ENCODE data around the gene ADARB2.

ADARB2 gene

DNA sequence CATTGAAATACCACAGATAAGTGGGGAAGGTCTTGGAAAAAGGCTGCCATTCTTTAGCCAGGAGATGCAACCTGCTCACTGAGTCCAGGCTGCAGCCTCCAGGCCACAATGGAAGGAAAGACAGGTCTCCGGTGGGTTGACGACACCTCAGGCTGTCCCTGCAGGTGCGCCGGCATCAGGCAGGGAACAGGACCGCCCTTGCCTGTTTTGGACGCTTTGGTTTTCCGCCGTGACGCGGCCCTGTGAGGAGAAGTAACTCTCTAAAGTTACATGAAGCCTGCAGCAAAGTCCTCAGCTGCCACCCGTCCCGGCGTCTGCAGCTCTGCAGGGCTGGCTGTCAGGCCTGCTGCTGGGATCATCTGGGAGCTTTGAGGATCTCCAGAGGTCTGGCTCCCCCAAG is 534.1 kb downstream of the ADARB2 start:
- no peak for DNase-seq (ENCODE audit: low read depth)

DNA sequence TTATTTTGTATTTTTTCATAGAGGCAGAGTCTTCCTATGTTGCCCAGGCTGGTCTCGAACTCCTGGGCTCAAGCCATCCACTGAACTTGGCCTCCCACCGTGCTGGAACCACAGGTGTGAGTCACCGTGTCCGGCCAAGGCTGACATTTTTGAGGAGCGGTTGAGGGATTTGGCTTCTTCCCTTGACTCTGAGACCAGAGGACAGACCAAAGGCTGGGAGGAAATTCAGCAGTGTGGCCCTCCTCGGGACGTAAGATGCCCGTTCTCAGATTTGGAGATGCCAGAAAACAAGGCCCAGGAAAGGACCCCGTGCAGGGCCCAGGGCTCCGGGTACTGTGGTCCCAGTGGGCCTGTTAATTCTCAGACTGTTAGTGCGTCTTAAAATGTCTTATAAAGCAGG is 535.0 kb downstream of the ADARB2 start:
- DNase-seq (ENCODE audit: low read depth), result no peak

DNA sequence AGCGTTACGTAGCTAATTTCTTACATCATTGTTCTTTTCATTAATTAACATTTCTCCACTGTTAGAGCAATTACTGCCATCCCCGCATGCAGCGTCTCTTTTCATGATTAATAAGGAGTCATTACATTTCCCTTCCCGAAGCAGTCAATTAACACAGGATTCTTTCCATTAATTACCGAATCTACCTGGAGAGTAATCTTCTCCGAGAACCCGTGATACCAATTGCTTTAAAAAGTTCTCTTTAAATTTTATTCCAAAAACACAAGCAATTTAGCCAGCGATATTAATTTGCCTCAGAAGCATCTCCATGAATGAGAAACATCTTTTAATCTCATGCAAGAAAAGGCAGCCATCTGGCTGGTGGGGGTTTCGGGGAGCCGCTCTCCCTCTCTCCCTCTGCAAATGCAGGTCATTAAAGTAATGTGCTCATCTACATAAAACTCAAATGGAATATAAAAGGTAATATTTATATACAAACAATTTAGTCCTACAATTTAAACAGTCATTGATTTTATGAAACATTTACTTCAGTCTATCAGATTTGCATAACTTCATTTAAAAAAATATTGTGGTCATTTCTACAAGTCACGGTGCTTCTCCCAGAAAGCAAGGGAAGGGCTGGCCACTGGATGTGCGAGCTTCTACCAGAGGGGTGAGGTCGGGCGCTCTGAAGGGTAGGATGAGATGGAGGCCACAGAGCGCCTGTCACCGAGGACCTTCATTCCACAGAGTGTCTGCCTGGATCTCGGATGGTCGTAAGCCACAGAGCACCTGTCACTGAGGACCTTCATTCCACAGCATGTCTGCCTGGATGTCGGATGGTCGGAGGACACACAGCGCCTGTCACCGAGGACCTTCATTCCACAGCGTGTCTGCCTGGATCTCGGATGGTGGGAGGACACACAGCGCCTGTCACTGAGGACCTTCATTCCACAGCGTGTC is 536.2 kb downstream of the ADARB2 start:
- DNase-seq (ENCODE audit: low read depth), result no peak

DNA sequence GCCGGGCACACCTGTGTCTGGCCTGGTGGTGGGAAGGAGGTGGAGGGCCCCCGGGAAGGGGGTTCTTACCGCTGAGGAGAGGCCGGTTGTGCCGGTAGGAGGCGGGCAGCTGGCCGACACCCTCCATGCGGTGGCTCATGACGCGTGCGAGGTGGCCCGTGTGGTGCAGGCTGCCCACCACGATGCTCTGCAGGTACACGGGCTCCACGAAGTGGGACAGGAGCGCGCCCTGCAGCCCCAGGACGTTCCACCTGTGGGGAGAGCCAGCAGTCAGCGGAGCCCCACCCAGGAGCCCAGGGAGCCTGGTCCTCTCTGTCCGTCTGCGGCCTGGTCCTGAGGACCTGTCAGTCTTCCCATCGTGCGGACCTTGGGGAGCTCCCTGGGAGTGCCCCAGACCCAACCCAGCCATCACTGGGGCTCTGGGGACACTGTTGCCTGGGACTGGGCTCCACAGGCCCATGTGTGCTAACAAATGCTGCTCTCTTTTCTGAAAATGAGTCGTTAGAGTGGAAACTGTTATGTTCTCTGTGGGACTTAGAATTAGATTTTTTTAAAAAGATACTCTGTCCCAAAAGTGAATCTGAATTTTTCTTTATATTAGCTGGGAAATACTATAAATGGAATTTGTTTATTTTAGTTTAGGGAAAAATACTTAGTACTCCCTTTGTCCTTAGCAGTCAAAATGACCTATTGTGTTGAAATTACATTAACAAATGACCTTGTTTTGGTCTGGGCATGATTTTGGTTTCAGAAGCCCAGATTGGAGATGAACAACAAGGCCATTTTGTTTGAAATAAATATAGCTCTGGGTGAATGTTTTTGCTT is 537.2 kb downstream of the ADARB2 start:
- no peak for DNase-seq (ENCODE audit: low read depth)

DNA sequence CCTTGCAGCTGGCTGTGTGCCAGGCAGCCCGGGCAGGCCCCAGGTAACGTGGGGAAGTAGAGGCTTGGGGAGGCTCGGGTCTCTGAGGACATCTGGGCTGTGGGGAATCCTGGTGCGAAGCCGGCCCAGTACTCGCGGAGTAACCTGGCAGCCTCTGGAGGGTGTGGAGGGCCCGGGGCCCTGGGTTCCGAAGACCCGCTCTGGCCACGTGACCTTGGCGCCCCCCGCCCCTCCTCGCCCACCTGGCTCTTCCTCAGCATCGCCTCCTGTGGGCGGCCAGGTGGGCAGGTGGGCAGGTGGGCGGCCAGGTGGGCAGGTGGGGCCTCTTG is 538.0 kb downstream of the ADARB2 start:
- DNase-seq (ENCODE audit: low read depth), result no peak

DNA sequence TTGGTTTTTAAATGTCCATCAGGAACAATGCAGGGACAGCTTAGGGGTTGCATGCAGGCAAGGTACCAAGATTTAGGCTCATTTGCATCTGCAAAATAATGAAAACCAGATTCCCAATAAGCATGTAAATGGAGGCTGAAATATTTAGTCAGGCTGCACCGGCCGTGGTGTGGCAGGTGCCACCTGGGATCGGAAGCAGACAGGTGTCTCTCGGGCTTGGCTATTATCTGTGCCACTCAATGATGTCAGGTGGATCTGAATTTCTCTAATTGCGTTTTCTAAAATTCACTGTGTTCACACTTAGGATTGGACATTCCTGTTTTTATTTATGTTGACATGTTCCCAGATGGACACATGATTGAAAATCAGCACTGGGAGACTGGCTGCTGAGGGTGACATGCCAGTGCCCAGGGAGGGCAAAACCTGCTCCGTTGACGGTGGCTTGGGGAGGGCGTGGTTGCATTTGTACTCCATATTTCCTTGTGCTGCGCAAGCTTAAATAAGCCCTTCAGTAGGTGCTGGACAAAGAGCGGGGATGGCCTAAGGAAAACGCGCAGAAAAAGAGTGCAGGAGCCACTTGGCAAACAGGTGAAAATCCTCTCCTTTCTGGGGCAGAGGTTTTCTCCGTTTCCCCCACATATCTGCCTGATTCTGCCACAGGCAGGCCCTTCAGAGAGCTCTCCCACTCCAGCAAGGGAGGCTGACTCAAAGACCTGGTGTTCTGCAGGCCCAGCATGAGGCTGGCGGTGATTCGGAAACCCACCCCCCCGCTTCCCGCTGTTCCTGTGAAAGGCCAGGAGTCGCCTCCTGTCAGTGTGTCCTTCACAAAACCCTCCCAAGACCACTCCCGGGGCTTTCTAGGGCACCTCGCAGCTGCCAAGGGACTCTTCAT is 538.6 kb downstream of the ADARB2 start:
- DNase-seq (ENCODE audit: low read depth), result no peak

DNA sequence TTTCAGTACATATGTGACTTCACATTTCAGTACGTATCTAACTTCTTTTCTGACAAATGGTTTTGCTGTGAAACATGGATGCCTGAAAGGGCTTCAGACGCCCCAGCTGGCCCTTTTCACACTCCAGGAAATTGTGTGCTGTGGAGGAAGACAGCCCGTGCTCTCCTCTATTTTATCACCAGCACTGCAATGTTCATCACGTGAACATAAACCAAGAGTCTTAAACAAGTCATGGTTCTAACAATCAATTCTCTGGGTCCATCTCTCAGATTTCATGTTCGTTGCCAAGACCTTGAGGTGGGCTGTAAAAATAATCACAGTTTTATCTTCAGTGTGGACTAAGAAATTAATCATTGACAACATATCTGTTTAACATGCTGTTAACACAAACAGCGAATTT is 539.9 kb downstream of the ADARB2 start:
- DNase-seq (ENCODE audit: low read depth), result no peak

DNA sequence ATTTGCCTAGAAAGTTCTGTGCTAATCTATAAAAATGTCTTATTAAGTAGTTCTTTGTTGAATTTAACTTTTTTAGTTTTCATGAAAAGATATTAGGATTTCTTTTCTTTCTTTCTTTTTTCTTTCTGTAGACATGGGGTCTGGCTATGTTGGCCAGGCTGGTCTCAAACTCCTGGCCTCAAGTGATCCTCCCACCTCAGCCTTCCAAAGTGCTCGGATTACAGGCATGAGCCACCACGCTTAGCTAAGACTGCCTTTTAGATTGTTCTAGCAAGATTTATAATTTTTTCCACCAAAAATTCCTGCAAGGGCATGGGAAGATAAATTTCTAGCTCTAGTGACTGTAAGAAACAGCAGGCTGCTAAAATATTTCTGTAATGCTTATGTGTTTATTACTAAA is 540.7 kb downstream of the ADARB2 start:
- DNase-seq (ENCODE audit: low read depth), result no peak

DNA sequence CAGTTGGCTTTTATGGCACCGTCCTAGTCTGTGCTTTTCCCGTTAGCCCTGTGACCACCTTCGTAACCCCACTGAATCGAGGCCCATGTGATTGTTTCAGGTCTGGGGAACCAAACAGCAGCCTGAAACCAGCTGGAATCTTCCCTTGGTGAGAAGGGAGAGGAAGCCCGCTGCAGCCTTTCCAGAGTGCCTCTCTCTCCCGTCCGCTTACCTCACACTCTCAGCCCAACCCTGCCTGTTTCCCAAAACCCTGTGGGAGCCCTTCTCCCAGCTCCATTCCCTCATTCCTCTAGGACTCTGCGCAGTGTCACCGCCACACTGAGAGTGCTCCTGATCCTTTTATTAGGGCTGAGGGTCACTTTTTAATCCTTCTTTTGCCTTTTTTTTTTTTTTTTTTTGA is 541.5 kb downstream of the ADARB2 start:
- no peak for DNase-seq (ENCODE audit: low read depth)

DNA sequence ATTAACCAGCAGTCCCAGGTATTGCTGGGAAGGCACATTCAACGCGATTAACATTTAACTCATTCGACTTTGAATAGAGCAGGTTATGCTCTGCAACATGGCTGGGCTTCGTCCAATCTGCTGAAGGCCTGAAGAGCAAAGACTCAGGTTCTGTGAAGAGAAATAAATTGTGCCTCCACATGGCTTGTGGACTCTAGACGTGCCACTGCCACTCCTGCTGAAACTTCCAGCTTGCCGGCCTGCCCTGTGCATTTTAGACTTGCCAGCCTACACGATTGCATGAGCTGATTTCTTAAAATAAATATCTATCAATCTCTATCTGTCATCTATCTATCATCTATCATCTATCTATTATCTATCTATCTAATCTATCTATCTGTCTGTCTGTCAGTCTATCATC is 543.2 kb downstream of the ADARB2 start:
- no peak for DNase-seq (ENCODE audit: low read depth)

DNA sequence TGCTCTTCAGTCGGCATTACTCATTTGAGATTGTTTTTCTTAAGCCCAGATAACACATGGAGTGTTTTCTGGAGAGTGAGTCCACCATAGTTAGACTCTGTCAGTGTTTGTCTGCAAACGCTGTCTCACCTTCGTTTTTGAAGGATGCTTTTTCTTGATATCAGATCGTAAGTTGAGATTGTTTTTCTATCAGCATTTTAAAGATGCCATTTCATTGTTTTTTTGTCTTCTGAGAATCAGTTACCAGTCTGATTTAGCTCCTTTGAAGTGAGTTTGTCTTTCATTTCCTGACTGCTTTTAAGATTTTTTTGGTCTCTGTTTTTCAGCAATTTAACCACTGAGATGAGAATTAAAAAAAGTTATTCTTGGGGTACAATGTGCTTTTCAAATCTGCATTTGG is 543.8 kb downstream of the ADARB2 start:
- no peak for DNase-seq (ENCODE audit: low read depth)

DNA sequence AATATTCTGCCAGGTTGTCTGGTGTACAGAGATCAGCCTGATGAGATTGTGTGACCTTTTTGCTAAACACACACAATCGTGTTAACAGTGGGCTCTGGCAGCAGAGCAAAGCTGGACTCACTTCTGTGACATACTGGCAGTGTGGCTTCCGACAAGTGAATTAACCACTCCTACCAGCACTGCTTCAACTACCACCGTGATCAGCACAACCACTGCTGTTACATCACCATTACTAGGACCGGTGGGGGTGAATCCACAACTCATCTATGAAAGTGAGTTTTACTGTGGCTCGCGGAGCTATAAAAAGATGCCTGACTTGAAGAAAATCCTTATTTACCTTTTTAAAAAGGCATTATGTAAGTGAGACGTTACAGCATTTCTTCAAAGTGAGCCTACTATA is 545.6 kb downstream of the ADARB2 start:
- DNase-seq (ENCODE audit: low read depth), result no peak

DNA sequence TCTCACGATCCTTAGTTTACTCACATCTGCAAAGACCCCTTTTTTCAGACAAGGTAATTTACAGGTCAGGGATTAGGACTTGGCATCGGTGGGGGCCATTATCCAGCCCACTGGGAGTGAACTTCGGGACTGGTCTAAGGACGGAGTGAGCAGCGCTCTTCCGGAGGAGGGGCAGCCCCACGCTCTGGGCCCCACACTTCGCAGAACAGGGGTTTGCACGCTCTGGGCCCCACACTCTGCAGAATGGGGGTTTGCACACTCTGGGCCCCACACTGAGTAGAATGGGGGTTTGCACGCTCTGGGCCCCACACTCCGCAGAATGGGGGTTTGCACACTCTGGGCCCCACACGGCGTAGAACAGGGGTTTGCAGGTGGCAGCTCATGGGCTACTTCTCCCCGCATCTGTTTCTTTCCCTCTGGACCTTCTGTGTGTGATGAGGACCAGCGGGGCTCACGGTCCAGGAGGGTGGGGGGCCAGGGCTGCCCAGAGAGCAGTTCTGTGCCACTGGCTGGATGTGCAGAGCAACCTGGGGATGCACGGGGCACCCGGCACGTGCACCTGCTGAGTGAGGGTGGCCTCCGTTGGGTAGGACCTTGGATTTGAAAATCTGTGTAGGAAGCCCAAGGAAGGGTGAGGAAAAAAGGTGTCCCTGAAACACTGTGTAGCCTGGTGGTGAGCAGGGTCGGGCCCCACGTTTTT is 546.4 kb downstream of the ADARB2 start:
- no peak for DNase-seq (ENCODE audit: low read depth)

DNA sequence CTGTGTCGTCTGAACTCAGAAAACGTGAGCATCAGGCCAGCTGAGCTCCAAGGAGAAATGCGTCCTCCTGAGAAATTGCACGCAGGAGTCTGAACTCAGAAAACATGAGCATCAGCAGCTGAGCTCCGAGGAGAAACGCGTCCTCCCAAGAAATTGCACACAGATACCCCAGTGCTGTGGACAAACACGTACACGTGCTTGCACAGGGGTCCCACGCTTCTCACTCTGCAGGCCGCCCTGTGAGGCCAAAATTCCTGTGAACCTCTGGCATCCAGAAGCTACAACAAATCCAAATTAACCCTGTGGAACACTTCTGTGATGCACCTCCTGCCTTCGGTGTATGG is 547.3 kb downstream of the ADARB2 start:
- no peak for DNase-seq (ENCODE audit: low read depth)

DNA sequence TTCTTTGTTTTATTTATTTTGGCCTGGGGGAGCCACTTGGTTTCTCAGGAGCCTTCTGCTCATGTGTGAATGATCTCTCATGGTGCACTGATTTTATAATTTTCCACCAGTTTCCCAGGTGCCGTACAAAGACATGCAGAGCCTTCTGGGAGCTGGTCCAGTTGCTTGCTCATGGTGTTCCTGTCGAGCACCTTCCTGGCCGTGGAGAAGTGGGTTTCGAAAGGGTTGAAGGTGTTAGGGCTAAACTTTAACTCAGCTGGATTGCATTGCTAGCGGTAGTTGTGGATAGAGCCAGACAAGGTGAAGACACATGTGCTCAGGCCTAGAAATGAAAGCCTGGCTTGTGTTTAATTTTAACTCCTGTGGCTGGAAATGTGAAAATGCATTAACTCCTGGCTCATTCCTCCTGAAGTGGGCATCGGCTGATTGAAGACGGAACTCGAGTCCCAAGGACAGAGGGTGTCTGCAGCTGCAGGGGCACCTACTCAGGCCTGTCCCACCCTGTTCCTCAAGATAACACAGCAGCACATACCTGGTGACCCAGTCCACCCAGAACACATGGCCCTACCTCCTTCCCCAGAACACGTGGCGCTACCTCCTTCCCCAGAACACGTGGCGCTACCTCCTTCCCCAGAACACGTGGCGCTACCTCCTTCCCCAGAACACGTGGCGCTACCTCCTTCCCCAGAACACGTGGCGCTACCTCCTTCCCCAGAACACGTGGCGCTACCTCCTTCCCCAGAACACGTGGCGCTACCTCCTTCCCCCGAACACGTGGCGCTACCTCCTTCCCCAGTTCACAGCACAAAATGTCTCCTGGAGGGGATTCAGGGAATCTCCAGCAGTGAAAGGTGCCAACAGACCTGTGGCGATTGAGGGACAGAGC is 547.9 kb downstream of the ADARB2 start:
- no peak for DNase-seq (ENCODE audit: low read depth)

DNA sequence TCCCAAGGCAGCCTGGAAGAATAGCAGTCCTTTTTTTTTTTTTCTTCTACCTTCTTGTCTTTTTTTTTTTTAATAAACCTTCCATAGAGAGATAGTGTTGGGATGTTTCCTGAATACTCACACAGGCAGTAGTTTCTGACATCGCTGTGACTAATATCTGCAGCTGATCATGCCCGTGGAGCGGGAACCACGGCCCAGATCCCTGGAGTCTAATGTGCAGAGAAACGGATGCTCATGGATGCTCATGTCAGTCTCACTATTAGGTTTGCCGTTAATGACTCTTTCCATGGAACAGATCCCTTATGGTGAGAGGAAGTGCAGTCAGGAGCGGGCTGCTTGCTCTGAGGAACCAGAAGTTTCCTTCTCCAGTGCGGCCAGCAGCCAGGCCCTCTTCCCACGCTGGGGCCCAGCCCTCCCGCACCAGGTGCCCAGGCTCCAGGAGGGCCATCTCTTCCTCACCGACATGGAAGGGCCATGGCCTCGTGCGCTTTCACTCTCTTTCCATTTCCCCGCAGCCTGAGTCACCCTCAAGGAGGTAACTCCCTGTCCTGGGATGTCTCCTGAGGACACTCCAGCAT is 548.7 kb downstream of the ADARB2 start:
- DNase-seq (ENCODE audit: low read depth), result no peak

DNA sequence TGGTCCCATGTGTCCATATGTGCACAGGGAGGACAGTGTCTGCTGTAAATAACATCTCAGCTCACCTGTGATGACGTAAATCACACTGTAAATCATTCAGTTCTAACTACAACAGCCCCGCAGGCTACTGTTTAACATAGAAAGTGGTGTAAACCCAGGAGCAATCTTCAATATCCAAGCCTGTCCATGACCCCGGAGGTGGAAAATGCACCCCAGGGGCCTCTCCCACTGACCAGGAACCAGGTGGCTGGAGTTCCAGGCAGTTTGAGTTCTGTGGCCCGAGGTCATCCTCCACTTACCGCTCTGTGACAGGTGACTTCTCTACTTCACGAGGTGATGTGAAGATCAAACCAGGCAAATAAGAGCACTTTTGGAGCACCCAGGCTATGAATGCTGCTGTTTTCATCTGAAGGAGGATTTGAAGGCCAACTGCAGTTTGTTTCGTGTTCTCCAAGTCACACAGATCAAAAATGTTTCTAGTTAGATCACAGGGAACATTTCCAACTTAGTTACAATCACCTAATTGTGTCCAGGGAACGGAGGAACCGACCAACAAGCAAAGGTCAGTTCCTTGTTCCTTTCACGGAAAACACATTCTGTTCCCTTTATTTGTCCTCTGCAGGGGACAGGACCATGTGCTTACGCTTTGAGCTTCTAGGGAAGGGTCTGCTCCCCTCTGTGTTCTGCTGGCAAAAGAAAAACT is 549.3 kb downstream of the ADARB2 start:
- no peak for DNase-seq (ENCODE audit: low read depth)

DNA sequence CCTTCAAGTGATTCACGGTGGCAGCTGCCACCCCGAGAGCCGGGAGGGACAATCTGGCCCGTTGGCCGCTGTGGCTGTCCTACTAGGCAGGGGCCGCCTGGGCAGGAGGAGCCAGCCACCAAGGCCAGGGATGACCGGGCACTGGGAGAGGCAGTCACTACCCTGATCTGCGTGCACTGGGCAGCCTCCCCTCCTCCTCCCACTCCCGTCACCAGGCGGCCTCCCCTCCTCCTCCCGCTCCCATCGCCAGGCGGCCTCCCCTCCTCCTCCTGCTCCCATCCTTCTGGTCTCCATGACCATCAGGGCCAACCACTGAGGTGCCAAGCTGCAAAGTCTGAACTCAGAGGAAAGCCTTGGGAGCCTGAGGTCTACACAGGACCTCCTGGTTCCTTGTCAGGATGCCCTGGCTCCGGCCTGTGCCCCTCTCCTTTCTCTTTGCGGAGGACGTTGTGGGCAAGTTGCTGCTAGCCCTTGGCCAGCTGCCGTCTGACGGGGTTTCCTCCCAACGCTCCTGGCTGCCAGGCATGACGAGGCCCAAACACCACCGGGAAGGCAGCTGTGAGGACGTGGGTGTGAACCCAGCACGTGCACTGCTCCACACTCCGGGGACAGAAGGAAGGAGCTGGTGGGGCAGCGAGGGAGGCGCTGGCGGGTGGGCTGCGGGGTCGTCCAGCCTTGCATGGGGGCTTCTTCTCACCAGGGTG is 550.0 kb downstream of the ADARB2 start:
- no peak for DNase-seq (ENCODE audit: low read depth)

DNA sequence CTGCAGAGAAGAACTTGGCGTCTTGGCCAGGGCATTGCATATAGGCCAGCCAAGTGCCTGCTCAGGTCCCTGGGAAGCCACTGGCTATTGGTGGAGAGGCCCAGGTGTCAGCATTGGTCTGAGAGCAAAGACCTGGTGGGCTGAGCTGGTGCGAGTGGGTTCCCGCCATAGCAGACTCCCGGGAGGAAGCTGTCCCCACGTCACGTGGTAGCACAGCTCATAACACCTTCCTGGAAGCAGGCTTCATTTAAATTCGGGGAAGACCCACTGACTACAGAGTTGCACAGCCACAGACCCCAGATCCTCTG is 550.7 kb downstream of the ADARB2 start:
- DNase-seq (ENCODE audit: low read depth), result no peak
